Measurements from ENCODE around the gene DIDO1.

DIDO1 gene

DNA sequence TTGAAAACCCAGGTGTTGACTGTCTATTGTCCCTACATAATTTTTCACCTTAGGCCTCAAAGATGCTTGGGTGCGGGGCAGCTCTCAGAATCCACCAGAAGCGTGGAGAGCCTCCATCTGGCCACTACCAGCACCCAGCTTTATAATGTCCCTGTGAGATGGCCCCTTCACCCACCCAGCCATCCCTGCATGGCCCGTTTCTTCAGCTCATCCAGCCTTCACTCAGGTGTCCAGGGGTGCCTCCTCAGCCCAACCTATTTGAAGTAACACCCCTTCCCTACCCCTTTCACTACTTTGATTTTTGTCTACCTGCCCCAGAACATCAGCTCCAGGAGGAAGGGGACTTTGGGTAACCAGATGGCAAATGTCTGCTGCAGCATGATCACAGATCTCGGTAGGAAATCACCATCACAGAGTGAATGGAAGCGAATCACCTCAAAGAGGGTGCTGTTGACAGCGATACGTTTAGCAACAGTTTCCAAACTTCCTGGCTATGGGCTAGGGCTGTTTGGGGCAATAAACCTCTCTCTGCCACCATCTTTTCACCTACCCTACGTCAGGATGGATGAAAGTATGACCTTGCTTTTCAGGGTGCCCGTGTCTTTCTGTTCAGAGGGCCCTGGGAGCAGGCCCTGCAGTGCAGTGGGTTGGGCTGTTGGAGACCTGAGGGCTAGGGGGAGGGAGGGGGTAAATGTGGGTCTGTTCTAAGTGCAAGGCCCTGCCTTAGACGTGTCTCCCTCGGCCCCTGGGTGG lies 25.0 kb upstream of the DIDO1 start:
- no peak for DNase-seq (ENCODE audit: low read depth, low spot score)

DNA sequence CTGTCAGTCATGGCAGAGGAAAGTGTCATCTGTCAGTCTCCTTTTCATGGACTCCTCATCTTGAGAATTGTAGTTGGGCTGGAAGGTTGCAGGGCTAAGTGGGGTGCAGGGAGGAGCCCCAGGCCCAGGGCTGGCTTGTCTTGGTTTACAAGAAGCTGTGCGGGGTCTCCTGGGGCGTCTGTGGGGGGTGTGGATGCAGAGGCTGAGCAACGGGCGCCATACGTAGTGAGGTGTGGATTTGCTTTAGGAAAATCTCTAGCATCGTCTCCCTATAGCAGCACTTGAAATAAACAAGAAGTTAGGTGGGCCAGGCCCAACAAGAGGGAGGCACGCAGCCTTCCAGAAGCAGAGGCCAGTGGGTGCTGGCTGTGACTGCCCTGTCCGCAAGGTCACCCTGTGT lies 24.4 kb upstream of the DIDO1 start:
- no peak for DNase-seq (ENCODE audit: low read depth, low spot score)

DNA sequence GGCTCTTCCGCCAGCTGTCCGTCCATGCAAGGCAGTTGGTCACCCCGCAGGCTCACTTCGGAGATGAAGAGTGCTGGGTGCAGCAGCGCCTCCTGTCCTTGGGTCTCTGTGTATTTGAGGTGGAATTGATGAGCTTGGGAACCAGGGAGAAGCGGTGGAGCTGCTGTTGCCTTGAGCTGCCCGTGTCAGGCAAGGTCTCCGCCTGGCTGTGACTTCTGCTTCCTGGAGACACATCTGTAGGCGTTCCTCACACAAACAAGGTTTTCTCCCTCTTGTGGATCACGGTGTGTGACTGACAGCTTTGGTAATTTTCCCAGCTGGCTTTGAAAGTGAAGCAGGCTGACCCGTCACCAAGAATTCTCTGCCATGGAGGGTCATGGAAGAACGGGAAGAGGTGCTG lies 23.7 kb upstream of the DIDO1 start:
- no peak for DNase-seq (ENCODE audit: low read depth, low spot score)

DNA sequence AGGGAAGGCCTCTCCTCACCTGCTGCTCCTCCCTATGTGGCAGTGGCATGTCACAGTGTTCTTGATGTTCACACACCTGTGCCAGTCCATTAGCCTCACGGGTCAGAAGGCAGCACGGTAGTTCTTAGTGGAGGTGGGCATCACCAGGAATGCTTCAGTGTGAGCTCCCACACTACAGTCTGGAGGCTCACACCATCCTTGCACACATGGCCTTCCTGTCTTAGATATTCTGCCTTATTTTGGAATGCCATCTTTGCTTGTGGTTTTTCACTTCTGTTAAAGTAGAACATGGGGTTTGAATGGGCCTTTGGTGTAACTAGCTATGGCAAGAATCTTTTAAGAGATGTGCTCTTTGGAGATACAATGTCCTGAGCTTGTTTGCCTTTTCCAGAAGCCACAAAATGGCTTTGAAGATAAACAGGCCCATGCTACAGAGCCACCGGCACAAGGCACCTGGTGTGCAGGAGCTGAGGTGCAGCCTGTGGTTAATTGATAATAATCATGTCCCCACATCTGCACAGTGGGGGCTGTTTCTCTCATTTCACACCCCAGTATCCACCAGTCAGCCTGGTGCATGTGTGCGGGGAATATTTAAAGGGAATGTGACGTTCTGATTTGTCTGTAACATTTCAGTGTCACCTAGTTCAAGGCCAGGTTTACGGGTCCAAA lies 23.0 kb upstream of the DIDO1 start:
- no peak for DNase-seq (ENCODE audit: low read depth, low spot score)

DNA sequence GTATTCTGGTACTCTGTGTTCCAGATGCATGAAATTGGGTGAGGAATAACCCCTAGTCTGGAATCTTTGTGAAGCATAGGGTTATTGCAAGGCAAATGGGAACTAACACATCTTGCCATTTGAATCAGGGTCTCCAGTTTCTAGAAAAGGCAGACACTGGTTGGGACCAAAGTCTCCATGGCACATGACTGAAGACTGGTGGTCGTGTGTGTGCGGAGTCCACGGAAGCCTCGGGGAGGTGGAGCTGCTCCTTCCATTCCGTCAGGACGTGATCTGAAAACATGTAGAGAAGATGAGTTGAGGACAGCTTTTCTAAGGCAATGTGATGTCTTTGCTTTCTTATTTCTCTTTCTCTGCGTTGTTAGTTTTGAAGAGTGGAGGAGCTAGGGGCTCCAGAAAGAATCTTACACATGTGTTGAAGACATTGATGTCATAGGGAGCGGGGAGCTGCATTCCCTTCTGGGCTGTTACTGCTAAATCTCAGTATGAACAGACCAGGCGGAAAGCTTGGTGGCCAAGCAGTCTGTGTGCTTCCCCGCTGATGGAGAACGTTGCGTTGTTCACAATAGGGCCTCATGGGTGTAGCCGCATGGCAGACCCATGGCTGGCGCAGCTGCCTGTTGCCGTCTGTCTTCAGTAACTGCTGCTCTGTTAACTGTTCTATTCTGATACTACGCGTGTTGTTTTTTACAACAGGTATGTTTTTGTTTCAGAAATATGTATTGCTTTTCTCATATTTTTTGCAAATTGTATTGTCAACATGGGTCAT lies 21.4 kb upstream of the DIDO1 start:
- no peak for DNase-seq (ENCODE audit: low read depth, low spot score)

DNA sequence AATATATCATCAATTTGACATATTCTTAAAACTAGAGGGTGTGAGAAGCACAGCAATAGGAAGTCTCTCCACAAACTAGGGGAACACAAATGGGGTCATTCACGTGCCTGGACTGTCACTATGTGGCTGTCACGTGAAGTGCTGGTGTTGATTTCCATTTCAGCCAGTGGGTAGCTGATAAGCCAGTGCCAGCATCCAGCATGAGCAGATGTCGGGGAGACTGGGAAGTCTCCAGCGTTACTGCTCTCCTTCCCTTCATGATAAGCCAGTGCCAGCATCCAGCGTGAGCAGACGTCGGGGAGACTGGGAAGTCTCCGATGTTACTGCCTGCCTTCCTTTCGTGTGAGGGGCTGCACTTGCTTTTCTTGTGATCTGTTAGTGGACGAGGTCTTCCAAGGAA lies 20.6 kb upstream of the DIDO1 start:
- DNase-seq (ENCODE audit: low read depth, low spot score), result no peak

DNA sequence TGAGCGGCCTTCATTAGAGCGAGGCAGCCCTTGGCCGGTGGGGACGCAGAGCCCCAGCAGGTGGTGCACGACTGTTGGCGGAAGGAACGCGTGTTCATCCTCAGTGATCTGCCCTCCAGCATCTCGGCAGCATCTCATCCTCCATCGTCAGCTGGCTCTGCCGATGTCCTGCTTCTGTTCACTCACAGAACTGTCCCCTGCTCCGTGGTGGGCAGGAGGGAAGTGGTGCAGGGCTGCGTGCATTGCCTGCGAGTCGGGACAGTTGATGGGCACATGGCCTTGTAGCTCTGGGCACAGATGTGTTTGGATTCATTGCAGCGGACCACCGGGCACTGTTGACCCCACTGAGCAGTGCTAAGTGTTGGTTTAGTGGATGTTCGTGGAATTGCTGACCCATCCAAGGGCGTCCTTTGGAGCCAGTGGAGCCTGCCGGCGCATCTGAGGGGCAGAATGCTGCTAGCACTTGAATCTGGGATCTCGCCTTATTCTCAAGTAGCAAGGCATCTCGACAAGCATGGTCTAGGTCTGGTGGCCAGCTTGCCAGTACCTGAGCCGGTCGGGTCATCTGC lies 19.6 kb upstream of the DIDO1 start:
- no peak for DNase-seq (ENCODE audit: low read depth, low spot score)

DNA sequence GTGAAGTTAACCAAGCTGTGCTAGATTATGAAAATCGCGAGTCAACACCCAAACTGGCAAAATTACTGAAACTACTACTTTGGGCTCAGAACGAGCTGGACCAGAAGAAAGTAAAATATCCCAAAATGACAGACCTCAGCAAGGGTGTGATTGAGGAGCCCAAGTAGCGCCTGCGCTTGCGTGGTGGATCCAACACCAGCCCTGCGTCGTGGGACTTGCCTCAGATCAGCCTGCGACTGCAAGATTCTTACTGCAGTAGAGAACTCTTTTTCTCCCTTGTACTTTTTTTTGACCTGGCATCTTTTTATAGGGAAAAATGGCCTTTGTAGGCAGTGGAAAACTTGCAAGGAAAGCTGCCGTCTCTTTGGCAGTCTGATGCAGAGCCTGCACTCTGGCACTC lies 18.4 kb upstream of the DIDO1 start:
- DNase-seq (ENCODE audit: low read depth, low spot score), result no peak

DNA sequence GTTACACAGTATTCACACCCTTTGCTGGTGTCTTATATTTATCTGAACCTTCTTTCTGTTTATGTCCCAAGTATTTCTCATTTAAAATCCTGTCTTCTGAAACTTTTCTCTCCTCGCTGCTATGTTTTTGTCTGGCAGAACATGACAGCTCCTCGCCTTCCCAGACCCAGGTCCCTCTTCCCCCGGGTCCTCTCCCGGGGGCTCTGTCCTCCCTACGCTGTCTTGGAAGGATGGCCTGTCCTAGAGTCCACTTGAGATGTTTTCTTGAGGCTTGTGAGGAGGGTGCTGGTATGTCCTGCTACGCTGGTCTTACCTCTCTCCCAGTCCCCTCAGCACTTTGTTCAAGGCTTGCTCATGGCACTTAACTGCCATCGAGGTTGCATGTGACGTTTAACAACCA lies 17.9 kb upstream of the DIDO1 start:
- DNase-seq (ENCODE audit: low read depth, low spot score), result no peak

DNA sequence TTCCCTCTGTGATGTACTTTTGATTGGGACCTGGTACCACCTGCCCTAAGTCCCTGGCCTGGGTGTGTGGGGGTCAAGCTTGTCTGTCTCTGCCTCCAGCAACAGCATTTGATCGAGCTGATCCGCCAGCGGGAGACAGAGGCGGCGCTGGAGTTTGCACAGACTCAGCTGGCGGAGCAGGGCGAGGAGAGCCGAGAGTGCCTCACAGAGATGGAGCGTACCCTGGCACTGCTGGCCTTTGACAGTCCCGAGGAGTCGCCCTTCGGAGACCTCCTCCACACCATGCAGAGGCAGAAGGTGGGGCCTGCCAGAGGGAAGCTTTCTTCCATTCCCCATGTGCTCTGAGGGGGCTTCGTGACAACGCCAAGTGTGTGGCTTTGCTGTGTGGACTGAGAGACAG lies 17.1 kb upstream of the DIDO1 start:
- DNase-seq (ENCODE audit: low read depth, low spot score), result no peak

DNA sequence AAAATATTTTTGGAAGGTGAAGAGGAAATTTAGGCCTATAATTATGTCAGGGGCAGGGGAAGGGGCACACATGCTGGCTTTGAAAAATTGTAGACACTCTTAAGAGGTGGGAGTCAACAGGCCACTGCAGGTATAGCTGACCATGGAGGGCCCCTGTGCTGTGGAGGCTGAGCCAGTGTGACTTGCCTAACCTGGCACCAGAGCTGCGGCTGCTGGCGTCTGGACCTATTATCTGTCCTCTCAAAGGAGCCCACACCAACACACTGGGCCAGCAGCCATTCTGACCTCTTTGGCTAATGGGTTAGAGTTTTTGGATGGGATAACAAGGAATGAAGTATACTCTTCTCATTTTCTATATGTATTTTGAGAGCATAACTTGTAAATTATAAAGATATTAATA lies 16.2 kb upstream of the DIDO1 start:
- no peak for DNase-seq (ENCODE audit: low read depth, low spot score)

DNA sequence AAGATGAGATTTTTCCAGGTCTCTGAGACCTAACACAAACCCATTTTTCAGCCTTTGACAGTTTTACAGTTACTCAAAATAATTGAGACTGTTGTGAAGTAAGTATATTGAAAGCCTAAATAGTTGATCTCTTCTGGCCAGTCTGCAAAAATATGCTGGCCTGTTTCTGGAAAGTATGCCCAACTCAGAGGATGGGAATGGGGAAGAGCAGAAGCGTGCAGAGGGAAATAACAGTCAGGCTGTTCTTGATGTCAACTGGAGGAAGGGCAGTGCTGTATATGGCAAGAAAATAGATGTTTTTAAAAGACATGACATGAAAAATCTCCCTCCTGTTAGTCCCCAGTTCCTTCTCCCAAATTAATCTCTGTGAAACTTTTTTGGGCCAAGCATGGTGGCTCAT lies 15.5 kb upstream of the DIDO1 start:
- DNase-seq (ENCODE audit: low read depth, low spot score), result no peak

DNA sequence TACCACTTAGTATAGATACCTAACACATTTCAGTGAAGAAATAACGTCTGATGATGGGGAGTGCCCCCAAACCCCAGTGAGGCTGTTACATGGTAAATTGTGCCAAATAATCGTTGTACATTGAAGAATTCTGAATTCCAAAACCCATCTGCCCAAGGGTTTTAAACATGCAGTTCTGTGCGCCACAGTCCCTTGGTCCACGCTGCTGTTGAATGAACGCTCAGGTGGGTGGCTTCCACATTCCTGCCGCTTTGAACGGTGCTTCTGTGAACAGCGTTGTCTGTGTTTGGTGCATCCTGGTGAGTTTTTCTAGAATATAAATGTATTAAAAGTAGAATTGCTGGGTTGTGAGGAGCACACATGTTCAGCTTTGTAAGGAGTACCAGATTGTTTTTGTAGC lies 14.6 kb upstream of the DIDO1 start:
- no peak for DNase-seq (ENCODE audit: low read depth, low spot score)

DNA sequence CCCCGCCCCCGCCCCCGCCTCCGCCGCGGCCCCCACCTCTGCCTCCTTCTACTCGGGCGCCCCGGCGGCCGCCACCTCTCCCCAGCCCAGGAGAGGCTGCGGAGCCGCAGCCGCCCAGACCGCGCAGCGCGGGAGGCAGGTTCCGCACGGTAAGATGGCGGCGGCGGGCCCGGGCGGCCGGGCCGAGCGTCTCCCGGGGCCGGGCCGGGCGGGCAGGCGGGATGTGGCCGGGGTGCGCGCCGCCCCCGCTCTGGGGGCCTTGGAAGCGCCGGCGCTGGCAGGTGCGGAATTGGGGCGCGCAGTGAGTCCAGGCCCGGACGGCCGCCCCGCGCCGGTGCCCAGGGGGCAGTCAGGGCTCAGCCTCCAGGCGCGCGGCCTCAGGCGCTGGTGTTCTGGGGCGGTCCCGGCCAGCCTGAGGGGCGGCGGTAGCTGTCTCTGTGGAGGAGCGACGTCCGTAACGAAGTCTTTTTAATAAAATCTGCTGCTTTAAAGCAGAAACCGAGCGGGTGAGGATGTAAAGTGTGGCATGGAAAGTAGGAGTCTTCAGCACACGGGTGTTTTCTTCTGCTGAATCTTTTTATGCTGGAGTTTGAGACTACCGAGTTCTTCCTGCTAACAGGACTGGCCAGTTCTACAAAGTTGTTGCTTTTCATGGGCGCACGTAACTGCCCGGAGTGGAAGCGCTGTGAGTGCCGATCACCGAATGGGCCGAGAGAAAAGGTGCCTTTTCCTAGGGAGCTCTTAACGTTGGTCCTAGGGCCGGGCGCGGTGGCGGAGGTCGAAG lies 12.0 kb upstream of the DIDO1 start, which contains the start of gene GID8:
Gene GID8, plus strand, starts transcription at position 43 of the 784 bp plus-strand sequence. CDS start 3,356 bp downstream, outside the sequence.
- no peak for DNase-seq (ENCODE audit: low read depth, low spot score)

DNA sequence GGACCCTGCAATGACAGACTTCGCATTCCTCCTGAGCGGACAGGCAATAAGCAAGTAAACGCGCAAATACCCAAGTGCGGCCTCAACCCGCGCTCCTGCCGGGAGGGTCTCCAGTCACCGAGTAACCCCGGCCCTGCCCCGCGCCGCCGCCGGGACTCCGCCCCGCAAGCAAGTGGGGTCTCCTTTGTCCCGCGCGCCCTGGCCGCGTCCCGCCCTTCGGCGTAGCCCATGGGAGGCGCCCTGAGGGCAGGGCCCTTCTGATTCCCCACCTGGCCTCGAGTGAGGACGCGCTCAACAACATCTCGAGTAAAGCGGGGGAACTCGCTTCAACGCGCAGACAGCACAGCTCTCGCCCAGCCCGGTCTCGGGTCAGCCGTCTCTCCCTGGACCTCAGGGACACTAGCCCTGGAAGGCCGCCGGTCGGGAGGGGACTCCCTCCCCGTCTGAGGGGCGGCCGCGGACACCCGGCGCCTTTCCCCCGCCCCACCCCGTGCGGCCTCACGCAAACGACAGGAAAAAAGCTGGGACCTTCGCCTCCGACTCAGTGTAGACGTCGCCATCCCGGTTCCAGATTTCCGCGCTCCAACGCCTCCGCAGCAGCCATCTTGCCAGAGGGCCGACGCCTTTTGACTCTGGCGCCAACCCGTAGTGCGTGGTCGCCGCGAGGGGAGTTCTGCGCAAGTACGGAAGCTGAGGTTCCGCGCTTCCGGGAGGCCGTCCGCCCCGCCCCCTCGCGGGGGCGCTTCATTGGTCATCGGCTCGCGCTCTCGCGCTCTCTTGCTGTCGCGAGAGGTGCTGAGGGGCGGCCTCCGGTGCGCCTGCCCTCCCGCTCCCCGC lies 11.2 kb upstream of the DIDO1 start:
- peak; percentile 92 for DNase-seq (ENCODE audit: low read depth, low spot score)

DNA sequence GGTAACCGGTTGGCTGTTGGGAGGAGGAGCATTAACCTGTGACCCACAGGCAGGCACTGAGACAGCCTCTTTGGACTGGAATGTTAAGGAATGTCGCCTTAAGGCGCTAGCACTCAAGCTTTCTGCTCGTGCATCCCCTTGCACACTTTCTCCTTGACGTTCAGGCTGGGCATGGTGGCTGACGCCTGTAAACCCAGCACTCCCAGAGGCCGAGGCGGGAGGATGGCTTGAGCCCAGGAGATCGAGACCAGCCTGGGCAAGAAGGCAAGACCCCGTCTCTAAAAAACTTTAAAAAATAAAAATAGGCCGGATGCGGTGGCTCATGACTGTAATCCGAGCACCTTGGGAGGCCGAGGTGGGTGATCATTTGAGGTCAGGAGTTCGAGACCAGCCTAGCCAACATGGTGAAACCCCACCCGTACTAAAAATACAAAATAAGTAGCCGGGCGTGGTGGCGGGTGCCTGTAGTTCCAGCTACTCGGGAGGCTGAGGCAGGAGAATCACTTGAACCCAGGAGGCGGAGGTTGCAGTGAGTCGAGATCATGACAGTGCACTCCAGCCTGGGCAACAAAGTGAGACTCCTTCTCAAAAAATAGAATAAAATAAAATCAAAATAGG lies 9.8 kb upstream of the DIDO1 start:
- DNase-seq (ENCODE audit: low read depth, low spot score), result no peak

DNA sequence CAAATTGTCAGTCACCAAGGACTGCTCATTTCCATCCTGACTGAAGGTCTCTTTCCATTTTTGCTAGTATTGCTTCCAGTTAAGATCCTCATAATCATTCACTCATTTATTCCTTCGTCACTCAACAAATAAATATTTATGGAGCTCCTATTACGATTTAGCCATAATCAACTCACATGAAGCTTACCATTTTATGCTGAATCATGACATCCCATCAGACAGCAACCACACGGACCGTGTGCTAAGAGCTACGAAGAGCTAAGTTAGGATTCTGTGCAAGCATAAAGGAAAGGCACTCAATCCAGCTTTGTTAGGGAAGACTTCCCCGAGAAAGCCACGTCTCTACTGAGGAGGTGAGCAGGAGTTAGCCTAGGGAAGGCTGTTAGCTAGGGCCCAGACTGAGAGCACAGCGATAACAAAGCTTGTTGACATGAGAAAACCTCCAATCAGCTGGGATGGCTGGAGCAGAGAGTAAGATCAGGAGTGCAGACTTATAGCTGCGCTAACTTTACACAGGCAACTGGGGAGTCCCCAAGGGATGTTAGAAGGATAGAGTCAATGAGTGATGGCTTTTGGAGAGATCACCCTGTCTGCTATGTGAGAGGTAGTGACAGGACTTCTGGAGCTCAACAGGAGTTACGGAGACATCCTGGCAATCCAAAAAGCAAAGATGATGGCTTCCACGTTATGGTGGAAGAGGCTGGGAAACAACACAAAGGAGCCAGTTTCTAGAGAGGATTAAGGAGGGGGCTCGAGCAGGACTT lies 9.1 kb upstream of the DIDO1 start:
- no peak for DNase-seq (ENCODE audit: low read depth, low spot score)

DNA sequence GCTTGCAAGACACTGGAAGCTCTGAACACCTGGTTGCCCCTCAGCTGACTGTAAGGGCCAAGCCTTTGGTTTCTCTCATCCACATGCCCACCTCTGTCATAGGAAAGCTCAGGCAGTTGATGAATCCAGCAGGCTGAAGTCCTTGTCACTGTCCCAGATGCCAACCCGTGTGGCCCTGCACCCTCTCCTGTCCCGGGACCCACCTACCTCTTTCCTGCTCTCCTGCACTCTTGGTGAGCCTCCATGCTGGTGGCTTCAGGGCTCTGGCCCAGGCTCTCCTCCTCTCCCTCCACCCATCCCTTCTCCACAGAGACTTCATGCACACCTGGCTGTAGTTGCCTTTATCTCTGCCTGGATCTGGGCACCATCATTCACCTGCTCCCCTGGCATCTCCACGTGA lies 7.7 kb upstream of the DIDO1 start:
- no peak for DNase-seq (ENCODE audit: low read depth, low spot score)

DNA sequence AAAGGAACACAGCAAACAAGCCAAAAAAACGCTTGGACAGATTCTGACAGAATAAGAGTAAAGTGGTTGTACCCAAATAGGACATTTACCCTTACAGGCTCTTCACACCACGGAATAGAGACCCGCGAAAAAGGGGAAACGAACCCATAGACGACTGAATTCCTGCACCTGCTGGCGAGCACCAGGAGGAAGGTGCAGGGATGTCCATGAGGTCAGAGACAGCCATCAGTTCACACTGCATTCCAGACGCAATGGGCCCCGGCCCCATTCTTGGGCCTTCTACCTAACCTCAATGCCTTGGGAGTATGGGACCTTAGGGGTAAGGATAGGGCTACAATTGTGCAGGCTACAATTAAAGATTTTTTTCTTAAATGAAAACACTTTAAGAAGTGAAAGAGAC lies 5.2 kb upstream of the DIDO1 start:
- no peak for DNase-seq (ENCODE audit: low read depth, low spot score)
